Right ventricle myocardium superior (tissue), 1 donor: ENCODE results near the gene C9orf72. TPM values are rescaled to one million over a fixed set of nuclear protein-coding genes. Genes with fewer than 3 reads are reported as not detected.
A peak's percentile ranks its signal among the peaks of the same experiment; 100 is the strongest.

ENCODE experiments used
- ATAC-seq: fragments of 200-7000 bp; cut with Tn5 transposase; one replicate; pipeline ENCODE4 v1.9.1; 2020; ENCODE audit warnings: mild to moderate bottlenecking; ENCODE audit not compliant: poor library complexity
- DNase-seq: peaks from one replicate; pipeline ENCODE4 v3.0.0-alpha.2; 2020
- intact Hi-C: fragments of 100-400 bp; cut with DNase I; formaldehyde crosslinking; loops from one replicate; pipeline ENCODE4 v1.11.2; 2022
- total RNA-seq: library from RNA; stranded (reverse); fragmentation: NEBNext Ultra II Directional; extraction: Animal tissue kit (Norgen Biotek cat#: 25700); gene quantifications from one replicate; pipeline ENCODE4 v1.2.1, GENCODE V29; 2021
- donor health status: DM: no; HTN: yes; CAD: no; lungs with severe emphysema.

Gene C9orf72
- total RNA-seq, 1 donor from 2014 or later, result 20.2 TPM

DNA sequence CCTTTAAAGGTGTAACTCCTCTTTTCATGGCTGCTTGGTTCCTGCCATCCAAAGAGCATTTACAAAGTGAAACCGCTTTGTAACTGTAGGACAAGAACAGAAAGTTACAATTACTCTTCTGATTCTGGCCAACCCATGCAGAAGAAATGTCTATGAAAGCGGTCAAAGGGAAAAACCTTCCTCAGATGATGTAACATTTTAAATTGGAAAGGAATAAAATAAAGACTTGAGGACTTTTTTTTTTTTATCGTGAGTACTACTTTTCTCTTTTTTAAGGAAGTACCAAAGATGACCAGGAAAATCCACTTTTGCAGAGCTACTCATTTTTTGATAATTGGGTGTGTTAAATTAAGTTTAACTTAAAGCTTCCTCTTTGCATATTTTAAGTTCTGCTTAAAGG, 13.0 kb upstream of the C9orf72 start:
- ATAC-seq (no peak), DNase-seq (no peak)
- intact Hi-C loops, result no loop called here

DNA sequence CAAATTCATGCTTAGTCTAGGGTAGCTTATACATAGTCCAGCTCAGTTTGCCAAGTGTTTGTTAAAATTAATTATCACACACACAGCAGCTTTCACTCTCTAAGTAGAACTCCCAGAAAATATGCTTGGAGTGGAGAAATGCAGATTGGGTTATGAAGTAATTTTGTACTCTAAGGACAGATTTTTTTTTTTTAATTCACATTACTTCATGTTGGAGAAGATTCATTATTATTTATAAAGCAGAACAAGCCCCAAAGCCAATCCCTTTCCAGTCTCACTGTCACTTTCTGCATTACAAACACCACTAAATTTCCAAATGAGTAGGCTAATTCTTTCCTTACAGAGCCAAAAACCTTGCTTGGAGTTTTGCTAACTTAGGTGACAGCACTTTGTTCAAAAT, 11.7 kb upstream of the C9orf72 start:
- DNase-seq (no peak), ATAC-seq (no peak)
- intact Hi-C loops, result no loop called here

DNA sequence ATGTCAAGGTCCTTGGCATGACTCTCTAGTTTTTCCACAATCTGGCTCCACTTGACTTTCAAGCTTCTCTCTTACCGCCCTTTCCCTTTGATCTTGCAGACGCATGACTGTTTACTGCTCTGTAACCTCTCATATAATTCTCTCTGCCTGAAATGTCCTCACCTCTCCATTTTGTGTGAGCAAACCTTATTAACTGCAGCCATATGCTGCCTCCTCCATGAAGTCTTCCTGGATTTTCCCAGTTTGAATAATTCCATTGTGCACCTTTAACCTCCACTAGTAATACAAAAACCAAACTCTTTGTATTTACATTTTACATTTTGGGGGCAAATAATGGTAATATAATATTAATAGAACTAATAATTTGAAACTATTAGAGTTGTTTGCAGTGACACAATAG, 9.5 kb upstream of the C9orf72 start:
- ATAC-seq (no peak), DNase-seq (no peak)
- intact Hi-C loops, result no loop called here

DNA sequence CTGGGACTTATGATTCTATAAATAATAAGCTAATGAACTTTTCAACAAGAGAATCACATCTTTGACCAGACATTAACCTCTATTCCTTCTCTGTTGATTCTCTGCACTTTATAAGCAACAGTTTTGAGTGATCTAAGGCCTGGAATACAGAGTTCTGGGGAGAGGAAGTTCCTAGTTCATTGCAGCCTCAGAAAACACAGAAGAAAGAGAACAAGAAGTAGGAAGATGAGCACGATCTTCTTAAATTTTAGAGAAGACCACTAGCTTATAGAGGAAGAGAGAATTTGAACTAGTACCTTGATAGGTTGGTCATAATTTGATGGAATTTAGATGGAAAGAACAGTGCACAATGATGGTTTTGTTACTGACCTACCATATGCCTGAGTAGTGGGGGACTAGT, 8.5 kb upstream of the C9orf72 start:
- intact Hi-C loops, result no loop called here
- no peak for ATAC-seq
- no peak for DNase-seq

DNA sequence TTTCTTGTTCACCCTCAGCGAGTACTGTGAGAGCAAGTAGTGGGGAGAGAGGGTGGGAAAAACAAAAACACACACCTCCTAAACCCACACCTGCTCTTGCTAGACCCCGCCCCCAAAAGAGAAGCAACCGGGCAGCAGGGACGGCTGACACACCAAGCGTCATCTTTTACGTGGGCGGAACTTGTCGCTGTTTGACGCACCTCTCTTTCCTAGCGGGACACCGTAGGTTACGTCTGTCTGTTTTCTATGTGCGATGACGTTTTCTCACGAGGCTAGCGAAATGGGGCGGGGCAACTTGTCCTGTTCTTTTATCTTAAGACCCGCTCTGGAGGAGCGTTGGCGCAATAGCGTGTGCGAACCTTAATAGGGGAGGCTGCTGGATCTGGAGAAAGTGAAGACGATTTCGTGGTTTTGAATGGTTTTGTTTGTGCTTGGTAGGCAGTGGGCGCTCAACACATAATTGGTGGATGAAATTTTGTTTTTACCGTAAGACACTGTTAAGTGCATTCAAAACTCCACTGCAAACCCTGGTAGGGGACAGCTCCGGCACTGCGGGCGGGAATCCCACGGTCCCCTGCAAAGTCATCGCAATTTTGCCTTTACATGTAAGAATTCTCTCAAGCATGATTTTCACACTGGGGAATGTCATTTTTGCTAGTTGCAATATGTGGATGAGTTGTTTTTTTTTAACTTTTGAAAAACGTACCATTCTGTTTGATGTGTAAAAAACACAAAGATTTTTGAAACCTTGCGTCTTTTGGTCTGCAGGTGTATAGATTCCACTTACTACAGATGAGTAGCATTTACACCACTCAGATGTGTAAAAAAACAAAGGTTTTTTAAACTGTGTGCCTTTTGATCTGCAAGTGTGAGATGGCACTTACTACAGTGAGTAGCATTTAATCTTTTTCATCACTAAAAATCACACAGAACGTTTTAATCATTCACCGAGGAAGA, 631 bp upstream of the C9orf72 start:
- ATAC-seq, result peak; percentile 92
- intact Hi-C loops, result no loop called here
- DNase-seq, result peak; percentile 96

DNA sequence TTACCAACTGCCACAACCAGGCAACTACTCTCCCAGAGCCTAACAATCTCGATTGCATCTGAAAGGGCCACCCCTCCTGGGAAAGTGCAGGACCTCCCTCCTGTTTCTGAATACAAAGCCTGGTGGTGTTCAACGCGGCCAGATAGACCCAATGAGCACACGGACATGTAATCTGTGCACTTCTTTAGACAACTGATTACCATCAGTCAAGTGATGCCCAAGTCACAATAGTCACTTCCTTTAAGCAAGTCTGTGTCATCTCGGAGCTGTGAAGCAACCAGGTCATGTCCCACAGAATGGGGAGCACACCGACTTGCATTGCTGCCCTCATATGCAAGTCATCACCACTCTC, 739 bp downstream of the C9orf72 start:
- ATAC-seq, result peak; percentile 26
- no peak for DNase-seq
- intact Hi-C loops, result no loop called here

DNA sequence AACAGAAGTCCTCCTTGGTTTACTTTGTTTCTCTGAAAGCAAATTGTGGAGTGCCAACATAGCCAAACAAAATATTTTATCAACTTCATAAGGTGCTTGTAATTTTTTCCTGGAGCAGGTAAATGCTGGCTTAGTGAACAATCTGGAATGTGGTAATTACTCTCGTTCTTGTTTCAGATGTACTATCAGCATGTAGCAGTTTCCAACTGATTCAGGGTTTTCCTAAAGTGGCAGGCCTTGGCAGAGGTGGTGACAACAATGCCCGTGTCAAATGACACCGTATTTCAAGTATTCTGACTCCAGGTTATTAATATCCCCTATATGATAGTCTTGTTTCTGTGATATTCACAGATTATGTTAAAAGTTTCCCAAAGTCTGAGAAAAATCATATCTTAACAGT, 1.2 kb downstream of the C9orf72 start:
- no peak for DNase-seq
- intact Hi-C loops, result no loop called here
- ATAC-seq, result no peak

DNA sequence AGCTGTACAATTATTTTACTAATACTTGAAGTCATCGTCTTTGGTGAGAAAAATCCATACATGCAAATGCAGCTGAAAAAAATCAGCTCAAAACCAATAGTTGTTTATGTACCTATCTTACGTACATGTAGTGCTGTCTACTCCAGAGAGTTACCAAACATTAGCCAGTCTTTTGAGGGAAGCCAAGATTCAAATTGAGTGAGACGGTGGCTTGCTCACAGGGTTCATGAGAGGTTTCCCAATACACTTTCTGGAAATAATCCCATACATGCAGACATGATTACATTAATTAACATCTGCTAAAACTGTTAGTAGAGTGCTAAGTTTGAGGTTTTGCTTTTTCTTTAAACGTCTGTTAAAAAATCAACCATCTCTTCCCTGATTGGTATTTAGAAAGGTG, 2.3 kb downstream of the C9orf72 start:
- DNase-seq (no peak), ATAC-seq (no peak)
- intact Hi-C loops, result no loop called here

DNA sequence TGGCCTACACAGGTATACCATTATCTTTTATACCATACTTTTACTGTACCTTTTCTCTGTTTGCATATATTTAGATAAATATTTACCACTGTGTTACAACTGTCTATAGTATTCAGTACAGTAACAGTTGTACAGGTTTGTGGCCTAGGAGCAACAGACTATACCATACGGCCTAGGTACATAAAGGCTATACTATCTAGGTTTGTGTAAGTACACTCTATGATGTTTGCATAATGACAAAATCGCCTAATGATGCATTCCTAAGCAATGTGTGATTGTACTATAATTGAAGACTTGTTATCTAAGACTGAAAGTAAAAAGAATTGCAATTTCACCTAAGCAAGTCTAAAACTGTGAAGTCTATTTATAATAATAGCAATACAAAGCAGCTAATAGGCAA, 3.9 kb downstream of the C9orf72 start:
- intact Hi-C loops, result no loop called here
- no peak for ATAC-seq
- no peak for DNase-seq

DNA sequence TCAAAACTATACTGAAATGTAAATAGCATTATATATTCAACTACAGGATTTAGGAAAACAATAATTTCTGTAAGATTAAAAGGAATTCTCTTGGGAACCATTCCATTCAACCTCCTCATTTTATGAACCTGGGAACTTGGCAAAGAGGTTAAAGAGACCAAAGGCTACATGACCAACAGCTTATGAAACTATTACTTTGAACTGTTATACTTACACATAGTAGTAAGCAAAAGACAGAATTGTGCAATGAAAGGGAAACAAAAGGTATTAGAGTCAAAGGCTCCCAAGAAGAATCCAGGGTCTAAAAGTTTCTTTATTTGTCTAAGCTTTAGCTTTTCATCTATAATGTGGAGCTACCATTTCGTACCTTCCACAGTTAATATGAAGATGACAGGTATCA, 7.2 kb downstream of the C9orf72 start:
- intact Hi-C loops, result no loop called here
- ATAC-seq, result no peak

DNA sequence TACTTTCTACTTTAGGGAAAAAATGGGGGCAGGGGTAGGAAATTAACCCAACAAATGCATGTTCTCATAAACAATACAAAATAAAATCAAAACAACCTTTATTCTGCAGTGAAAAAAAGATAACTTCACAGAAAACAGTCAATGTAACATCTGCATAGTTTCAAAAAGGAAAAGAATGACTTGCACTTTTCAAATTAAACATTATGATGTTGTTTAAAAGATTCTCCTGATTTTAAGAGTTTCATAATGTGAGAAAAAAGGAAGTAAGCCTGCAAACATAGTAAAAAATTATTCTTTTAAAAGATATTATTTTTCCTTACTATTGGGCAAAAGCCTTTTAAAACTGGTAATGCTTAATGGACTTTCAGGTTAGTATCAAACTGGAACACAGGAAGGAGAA, 7.6 kb downstream of the C9orf72 start:
- intact Hi-C loops, result no loop called here
- ATAC-seq (no peak), DNase-seq (no peak)

More for the DNA sequence above, 7.2 kb downstream of the C9orf72 start:
- no peak for DNase-seq

DNA sequence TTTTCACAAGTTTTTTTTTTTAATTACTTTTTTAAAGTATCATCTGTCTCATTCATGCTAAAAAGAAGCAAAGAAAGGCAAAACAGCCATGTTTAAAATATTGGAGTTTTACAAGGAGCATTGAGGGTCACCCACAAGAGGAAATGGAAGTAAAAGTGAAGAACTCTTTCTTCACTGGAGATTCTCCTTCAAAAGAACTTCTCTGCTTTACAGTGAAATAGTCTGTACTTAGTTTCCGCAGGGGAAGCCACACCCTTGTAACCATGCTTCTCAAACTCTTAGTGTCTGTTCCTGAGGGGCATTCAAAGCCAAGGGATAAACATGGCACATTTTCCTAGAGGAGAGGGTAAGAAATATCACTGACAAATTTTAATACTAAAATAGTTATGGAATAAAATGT, 8.6 kb downstream of the C9orf72 start:
- DNase-seq (no peak), ATAC-seq (peak; percentile 49)
- intact Hi-C loops, result no loop called here

DNA sequence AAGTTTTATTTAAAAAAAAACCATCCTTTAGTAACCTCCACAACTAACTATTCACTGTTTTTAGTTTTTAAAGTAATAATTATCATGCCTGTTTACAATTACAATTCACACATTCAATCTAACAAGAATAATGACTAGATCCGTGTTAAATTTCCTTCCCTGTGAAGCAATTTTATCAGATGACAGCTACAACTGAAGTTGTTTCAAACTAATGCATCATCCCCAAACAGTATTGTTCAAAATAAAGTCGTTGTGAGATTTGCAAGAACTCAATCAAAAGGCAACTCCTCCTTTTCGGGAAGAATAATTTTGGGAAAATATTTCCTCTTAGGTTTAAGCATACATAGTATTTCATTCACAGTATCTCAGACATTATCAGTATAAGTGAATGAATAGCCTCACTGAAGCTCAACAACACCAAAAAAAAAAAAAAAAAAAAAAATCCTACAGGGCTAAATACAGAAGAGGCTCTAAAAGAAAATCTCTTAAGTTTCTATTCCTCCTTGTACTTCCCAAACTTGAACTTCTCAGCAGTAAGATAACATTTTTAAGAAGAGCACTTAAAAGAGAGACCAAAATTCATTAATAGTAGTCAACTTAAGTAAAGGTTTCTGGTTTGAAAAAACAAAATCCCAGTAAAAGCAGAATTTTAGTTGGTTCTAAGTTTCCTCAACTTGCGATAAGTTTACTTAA, 9.4 kb downstream of the C9orf72 start:
- DNase-seq (no peak), ATAC-seq (peak; percentile 28)
- intact Hi-C loops, result no loop called here

DNA sequence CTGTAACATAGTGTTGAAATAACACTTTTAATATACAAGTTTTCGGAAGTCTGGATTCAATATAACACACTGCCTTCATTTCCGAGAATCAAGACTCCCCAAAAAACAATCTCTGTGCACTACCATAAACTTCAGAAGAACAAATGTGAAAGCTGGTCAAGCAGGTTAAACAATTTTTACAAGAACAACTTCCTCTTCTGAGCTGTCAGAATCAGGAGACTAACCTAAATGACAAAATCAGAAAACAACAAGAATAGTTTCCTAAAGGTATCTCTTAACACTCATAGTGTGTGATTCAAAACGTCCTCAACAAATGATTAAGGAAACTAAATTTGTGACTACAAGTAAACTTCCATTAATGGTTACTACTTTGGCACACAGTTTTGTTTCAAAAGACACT, 11.6 kb downstream of the C9orf72 start:
- ATAC-seq (no peak), DNase-seq (no peak)
- intact Hi-C loops, result no loop called here

DNA sequence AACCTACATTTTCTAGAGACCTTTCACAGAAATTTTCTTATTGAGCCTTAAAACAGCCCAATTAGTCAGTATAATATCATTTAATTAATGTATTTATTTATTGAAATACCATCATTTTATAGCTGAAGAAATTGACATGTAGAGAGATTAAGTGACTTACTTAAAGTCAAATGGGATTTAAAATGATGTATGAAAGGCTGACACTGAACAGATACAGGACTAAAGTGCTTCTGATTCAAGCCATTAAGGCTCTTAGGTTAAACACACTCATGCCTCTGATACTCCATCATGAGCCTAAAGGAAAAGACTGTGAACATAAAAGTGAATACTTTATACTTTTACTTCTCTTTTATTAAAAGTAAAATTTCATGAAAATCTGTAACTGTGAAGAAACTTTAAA, 12.8 kb downstream of the C9orf72 start:
- ATAC-seq, result no peak
- DNase-seq, result no peak
- intact Hi-C loops, result no loop called here

DNA sequence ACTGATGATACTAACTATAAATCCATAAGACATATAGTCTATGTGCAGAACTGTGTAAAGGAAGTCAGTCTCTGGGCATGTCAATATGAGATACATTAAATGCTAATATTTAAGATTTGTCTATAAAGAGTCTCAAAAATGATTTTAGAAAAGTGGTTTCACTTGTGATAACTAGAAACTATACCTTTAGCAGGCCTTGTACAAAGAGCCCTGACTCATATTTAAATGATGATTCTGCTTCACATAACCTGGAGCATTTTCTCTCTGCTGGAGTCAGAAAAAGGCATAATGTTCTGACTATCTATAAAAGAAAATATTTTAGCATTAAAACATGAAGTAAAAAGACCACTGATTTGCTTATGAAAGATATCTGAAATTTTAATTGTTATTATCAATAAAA, 15.0 kb downstream of the C9orf72 start:
- DNase-seq, result no peak
- no peak for ATAC-seq
- intact Hi-C loops, result no loop called here

DNA sequence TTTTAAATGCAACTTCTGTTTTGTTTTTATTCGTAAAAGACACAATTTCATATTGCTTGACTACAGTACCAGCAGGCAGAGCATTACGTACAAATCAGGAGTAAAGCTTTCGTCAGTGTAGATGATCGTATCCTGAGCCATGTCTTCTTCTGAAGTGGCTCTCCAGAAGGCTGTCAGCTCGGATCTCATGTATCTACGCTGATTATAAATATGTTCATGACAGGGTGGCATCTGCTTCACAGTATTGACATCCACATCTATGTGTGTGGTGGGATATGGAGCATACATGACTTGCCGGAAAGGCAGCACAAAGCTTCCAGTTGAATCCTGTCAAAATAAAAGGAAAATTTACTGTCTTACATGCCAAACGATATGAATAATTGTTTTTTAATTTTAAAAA, 16.8 kb downstream of the C9orf72 start:
- intact Hi-C loops, result no loop called here
- no peak for ATAC-seq
- DNase-seq, result no peak

DNA sequence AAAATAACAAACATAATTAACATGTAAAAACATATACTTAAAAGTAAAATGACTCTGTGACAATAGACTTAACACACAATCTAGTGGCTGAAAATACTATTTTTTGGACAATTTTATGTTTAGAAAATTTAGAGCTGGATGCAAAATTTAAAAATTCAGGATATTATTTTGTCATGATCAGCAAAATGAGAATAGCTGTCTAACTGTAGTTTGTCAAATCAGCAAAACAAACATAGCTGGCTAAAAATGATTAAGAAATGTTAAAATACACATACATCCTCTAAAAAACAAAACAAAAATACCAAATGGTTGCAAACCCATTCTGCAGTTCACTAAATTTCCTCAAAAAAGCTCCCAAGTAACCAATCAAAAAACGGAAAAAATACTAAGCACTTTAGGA, 18.6 kb downstream of the C9orf72 start:
- ATAC-seq (no peak), DNase-seq (no peak)
- intact Hi-C loops, result no loop called here

DNA sequence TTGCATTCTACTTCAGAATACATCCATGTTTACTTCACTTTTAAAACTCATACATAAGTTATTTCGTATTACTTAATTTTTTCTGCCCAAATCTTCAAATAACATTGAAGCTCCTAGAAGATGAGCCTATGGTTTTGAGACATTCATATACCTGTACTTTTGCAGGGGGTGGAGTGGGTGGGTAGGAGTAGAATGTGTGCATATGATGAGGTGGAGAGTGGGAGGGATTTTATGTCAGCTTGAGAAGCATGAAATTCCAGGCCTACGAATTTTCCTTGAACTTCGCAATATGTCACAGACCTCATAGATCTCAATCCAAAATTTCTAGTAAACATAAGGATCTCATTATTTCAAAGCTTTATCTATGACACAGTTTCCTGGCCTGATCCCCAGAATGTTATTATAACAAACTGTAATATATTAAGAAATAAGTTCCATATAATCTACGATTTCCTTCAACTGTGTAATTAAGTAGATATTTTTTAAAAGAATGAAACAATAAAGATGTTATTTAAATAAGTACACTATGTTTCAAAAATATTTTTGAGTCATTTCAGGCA, 24.0 kb downstream of the C9orf72 start:
- ATAC-seq (no peak), DNase-seq (no peak)
- intact Hi-C loops, result loop anchor here (5.0 to 10.0 kb wide), 2 partner anchors 64 to 217 kb away; no protein-coding TSS in a partner anchor
